Esophagus muscularis mucosa (tissue), 4 donors: ENCODE results near the gene AXL.

ENCODE experiments used
- CTCF ChIP-seq, 3 experiments: fragments of 200-600 bp in 2 of 3; fragments of 450-650 bp in 1 of 3; sonication (generic) in 2 of 3; IDR thresholded peaks; one replicate each; pipeline ENCODE4 v1.5.1; 2017 to 2019; ENCODE audit warnings: antibody characterized with exemption in 3 of 3, mild to moderate bottlenecking in 2 of 3, moderate library complexity in 1 of 3
- EP300 ChIP-seq: sonication (generic); formaldehyde crosslinking; IDR thresholded peaks from one replicate; pipeline ENCODE4 v1.6.1; 2017; ENCODE audit warnings: antibody characterized with exemption
- POLR2A ChIP-seq: fragments of 450-650 bp; IDR thresholded peaks from one replicate; pipeline ENCODE4 v1.6.1; 2017; ENCODE audit warnings: antibody characterized with exemption, moderate library complexity, mild to moderate bottlenecking, low read depth

- TF ChIP-seq CTCF (IDR thresholded peaks at IDR 0.05) (no peak), POLR2A (no peak), EP300 (no peak)
Observed at GRCh38 chr19:41278478-41278877, 59.5 kb downstream of the AXL start.
